NB4 (cell line): Measurements from ENCODE around the gene SPATA6L.

Source experiments
- POLR2A ChIP-seq: IDR thresholded peaks from 2 replicates; pipeline ENCODE4 v1.6.1; 2011; ENCODE audit warnings: mild to moderate bottlenecking; ENCODE audit not compliant: insufficient read length; ENCODE audit errors: extremely low read depth
- TF ChIP-seq, protein P1 (sequence below): IDR thresholded peaks from 2 replicates; pipeline ENCODE4 v1.6.1; 2011; ENCODE audit warnings: low read depth, low read length
- TF ChIP-seq, protein P2 (sequence below): IDR thresholded peaks from one replicate; pipeline ENCODE4 v1.5.1; 2012; ENCODE audit warnings: low read depth, low read length

DNA sequence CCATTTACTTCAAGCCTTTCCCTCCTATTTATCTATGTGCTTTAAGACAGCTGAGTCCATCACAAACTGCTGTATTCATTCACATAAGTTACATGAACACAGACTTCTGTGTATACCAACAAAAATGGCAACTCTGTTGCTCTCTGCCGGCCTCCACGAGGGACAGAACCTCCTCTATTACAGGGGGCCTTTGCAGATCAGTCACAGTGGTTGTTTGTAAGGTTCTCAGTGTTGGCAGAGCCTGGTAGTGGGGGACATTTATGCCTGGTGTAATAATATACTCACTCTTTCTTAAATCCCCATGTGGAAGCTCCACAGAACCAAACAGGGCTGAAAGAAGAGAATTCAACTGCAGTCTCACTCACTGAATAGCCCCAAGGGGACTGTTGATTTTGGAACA, 99.5 kb downstream of the SPATA6L start:
- TF ChIP-seq, protein P1, sequence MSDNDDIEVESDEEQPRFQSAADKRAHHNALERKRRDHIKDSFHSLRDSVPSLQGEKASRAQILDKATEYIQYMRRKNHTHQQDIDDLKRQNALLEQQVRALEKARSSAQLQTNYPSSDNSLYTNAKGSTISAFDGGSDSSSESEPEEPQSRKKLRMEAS: no peak
- no peak for TF ChIP-seq POLR2A
- TF ChIP-seq, protein P2, sequence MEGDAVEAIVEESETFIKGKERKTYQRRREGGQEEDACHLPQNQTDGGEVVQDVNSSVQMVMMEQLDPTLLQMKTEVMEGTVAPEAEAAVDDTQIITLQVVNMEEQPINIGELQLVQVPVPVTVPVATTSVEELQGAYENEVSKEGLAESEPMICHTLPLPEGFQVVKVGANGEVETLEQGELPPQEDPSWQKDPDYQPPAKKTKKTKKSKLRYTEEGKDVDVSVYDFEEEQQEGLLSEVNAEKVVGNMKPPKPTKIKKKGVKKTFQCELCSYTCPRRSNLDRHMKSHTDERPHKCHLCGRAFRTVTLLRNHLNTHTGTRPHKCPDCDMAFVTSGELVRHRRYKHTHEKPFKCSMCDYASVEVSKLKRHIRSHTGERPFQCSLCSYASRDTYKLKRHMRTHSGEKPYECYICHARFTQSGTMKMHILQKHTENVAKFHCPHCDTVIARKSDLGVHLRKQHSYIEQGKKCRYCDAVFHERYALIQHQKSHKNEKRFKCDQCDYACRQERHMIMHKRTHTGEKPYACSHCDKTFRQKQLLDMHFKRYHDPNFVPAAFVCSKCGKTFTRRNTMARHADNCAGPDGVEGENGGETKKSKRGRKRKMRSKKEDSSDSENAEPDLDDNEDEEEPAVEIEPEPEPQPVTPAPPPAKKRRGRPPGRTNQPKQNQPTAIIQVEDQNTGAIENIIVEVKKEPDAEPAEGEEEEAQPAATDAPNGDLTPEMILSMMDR: no peak
